Heart left ventricle (tissue), 13 donors: ENCODE measurements around the gene KCNS3.

Experiments
- CTCF ChIP-seq, 12 donors: fragments of 200-600 bp; sonication (generic) in 4 of 12; IDR thresholded peaks; one replicate each; pipeline versions ENCODE4 v1.5.0 to v1.8.0; 2018 to 2022; ENCODE audit warnings: antibody characterized with exemption in 12 of 12, mild to moderate bottlenecking in 5 of 12
- POLR2A ChIP-seq, 2 donors: fragments of 450-650 bp; IDR thresholded peaks; one replicate each; pipeline ENCODE4 v1.6.1; 2017; ENCODE audit warnings: antibody characterized with exemption in 2 of 2, mild to moderate bottlenecking in 2 of 2, moderate library complexity in 2 of 2
- donor health status: ischemic (EF 13 %, LVEDD 7.1; RV severe dilation, severe dysfunction).
- donor health status: DM: no; HTN: yes; CAD: no.
- donor health status: DM: no; HTN: no; CAD: no.
- donor health status: ischemic (EF 25% LVEDD 6.9; RV normal size, moderate dysfunction).
- donor health status: ischemic (EF 25% LVEDD 5.7; RV mildly dilated, moderate dysfunction).
- donor health status: ischemic (EF 35%, LVEDD 5.7; RV mildly dilated, moderate dysfunction).
- donor health status: nonischemic (EF 11% LVEDD 7.7; RV severe dilation, severe dysfunction).
- donor health status: DM: yes; HTN: yes; CAD: no.
- donor health status: PGD.
- donor health status: ischemic (EF 29% LVEDD 5.4; RV normal size, mild dysfunction).
- donor health status: nonischemic (EF 23%, LVEDD 6.1; RV moderate dilation, normal function).

GRCh38 chr2:17981936-17982335 is 103.5 kb downstream of the KCNS3 start:
- TF ChIP-seq CTCF (IDR thresholded peaks at IDR 0.05) (no peak), POLR2A (IDR thresholded peaks at IDR 0.05) (no peak)
